ENCODE results near the gene CSF3.

DNA sequence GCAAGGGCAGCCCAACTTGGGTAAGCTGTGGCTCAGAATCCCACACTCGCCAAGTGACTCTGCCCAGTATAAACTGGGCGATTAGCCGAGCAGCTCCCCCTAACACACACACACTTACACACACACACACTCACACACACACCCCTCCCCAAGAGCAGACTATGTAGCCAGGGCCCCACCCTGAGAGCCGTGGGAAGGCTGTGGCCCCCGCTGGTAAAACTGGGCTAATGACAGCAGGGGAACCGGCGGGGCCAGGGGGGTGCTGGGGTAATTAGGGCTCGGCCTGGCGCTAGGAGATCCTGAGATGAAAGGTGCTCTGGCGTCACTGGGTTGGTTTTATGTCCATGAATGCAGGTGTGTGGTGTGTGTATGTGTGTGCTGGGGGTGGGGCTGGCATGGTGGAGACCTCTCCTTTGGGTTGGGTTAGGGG, 46.4 kb downstream of the CSF3 start:
- TF ChIP-seq, protein P1, sequence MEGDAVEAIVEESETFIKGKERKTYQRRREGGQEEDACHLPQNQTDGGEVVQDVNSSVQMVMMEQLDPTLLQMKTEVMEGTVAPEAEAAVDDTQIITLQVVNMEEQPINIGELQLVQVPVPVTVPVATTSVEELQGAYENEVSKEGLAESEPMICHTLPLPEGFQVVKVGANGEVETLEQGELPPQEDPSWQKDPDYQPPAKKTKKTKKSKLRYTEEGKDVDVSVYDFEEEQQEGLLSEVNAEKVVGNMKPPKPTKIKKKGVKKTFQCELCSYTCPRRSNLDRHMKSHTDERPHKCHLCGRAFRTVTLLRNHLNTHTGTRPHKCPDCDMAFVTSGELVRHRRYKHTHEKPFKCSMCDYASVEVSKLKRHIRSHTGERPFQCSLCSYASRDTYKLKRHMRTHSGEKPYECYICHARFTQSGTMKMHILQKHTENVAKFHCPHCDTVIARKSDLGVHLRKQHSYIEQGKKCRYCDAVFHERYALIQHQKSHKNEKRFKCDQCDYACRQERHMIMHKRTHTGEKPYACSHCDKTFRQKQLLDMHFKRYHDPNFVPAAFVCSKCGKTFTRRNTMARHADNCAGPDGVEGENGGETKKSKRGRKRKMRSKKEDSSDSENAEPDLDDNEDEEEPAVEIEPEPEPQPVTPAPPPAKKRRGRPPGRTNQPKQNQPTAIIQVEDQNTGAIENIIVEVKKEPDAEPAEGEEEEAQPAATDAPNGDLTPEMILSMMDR (IDR thresholded peaks at IDR 0.05) = no peak
- TF ChIP-seq POLR2AphosphoS5 (IDR thresholded peaks at IDR 0.05) (no peak), EP300 (IDR thresholded peaks at IDR 0.05) (no peak)
